ENCODE results near the gene PTTG1IP. TPM values are rescaled to one million over a fixed set of nuclear protein-coding genes. Genes with fewer than 3 reads are reported as not detected.

The PTTG1IP gene
- total RNA-seq, 1 donor from 2014 or later = 240 TPM

- Histone ChIP-seq H2AFZ (ENCODE audit: low read depth, low read length) (no peak overlapping the region), H3K27me3 (ENCODE audit: insufficient read depth, low read length) (no peaks in the 10 kb centered on the region), H3K4me3 (ENCODE audit: insufficient read depth, low read depth, low read length) (peak overlapping the region; percentile 85), H3K4me2 (ENCODE audit: low read length) (peak overlapping the region; percentile 94), H3K36me3 (ENCODE audit: insufficient read depth, low read length) (no peaks in the 10 kb centered on the region), H3K9ac (ENCODE audit: low read length) (peak overlapping the region; percentile 85), H3K4me1 (ENCODE audit: insufficient read depth, low read length) (peaks cover 58% of the 10 kb centered on the region), H3K27ac (ENCODE audit: low read depth, low read length) (peak overlapping the region; percentile 56), H3K9me3 (ENCODE audit: insufficient read depth, low read depth, low read length) (no peaks in the 10 kb centered on the region), H4K20me1 (ENCODE audit: insufficient read depth, low read length) (peaks cover 48% of the 10 kb centered on the region), H3K79me2 (ENCODE audit: insufficient read depth, low read length) (peaks cover 45% of the 10 kb centered on the region)
- Mint-ChIP-seq H3K9me3 (ENCODE audit: unreplicated experiment) (no peaks in the 10 kb centered on the region), H3K4me1 (ENCODE audit: low read depth, unreplicated experiment) (peaks cover 35% of the 10 kb centered on the region), H3K4me3 (ENCODE audit: unreplicated experiment) (peak overlapping the region; percentile 96), H3K36me3 (ENCODE audit: low read depth, unreplicated experiment) (peaks cover 2% of the 10 kb centered on the region), H3K27me3 (ENCODE audit: low read depth, unreplicated experiment) (peaks cover 6% of the 10 kb centered on the region), H3K27ac (ENCODE audit: unreplicated experiment) (peak overlapping the region; percentile 89)
- DNase-seq (ENCODE audit: low read depth) (peak; percentile 40), FAIRE-seq (no peak)
- TF ChIP-seq CTCF (IDR thresholded peaks at IDR 0.05; ENCODE audit: insufficient read depth, low read depth, low read length) (no peak), EZH2 (IDR thresholded peaks at IDR 0.05; ENCODE audit: insufficient read depth, low read length) (no peak)
Observed at GRCh38 chr21:44872649-44873355, 688 bp downstream of the PTTG1IP start.

GRCh38 chr21:44872323-44872648, 1.2 kb downstream of the PTTG1IP start:
- DNase-seq (ENCODE audit: low read depth) (no peak), FAIRE-seq (no peak)
- H3K4me1 Mint-ChIP-seq (ENCODE audit: low read depth, unreplicated experiment) = peaks cover 41% of the 10 kb centered on the region

More at GRCh38 chr21:44872323-44872648, 1.2 kb downstream of the PTTG1IP start:
- Histone ChIP-seq H3K4me2 (ENCODE audit: low read length) (peak overlapping the region; percentile 94), H3K4me3 (ENCODE audit: insufficient read depth, low read depth, low read length) (peak overlapping the region; percentile 85), H4K20me1 (ENCODE audit: insufficient read depth, low read length) (peaks cover 53% of the 10 kb centered on the region), H3K27me3 (ENCODE audit: insufficient read depth, low read length) (no peaks in the 10 kb centered on the region), H3K27ac (ENCODE audit: low read depth, low read length) (peak overlapping the region; percentile 56), H3K79me2 (ENCODE audit: insufficient read depth, low read length) (peaks cover 50% of the 10 kb centered on the region), H3K9me3 (ENCODE audit: insufficient read depth, low read depth, low read length) (no peaks in the 10 kb centered on the region), H3K36me3 (ENCODE audit: insufficient read depth, low read length) (no peaks in the 10 kb centered on the region), H3K9ac (ENCODE audit: low read length) (peak overlapping the region; percentile 85), H2AFZ (ENCODE audit: low read depth, low read length) (no peak overlapping the region), H3K4me1 (ENCODE audit: insufficient read depth, low read length) (peaks cover 62% of the 10 kb centered on the region)
- peaks cover 2% of the 10 kb centered on the region for H3K36me3 Mint-ChIP-seq (ENCODE audit: low read depth, unreplicated experiment)
- H3K27me3 Mint-ChIP-seq (ENCODE audit: low read depth, unreplicated experiment) = peaks cover 3% of the 10 kb centered on the region
- H3K9me3 Mint-ChIP-seq (ENCODE audit: unreplicated experiment) = no peaks in the 10 kb centered on the region
- peak overlapping the region; percentile 89 for H3K27ac Mint-ChIP-seq (ENCODE audit: unreplicated experiment)
- H3K4me3 Mint-ChIP-seq (ENCODE audit: unreplicated experiment) = peak overlapping the region; percentile 96
- TF ChIP-seq CTCF (IDR thresholded peaks at IDR 0.05; ENCODE audit: insufficient read depth, low read depth, low read length) = no peak
- TF ChIP-seq EZH2 (IDR thresholded peaks at IDR 0.05; ENCODE audit: insufficient read depth, low read length) = no peak

Data from astrocyte (in vitro differentiated cells and primary cell).